Naive B cell (primary cell): ENCODE data around the gene ITGB7. TPM values are rescaled to one million over a fixed set of nuclear protein-coding genes. Genes with fewer than 3 reads are reported as not detected.

Experiments used
- ATAC-seq, 2 donors: fragments of 150-1000 bp; cut with Tn5 transposase; 2 replicates each; pipeline ENCODE4 v1.10.0; 2021; ENCODE audit warnings: low read depth in 2 of 2, mild to moderate bottlenecking in 2 of 2, moderate library complexity in 2 of 2
- DNase-seq: peaks from one replicate; pipeline ENCODE4 v3.0.0; 2022
- H3K27ac Mint-ChIP-seq, 6 donors: one replicate each; pipeline ENCODE4 v1.8.0; 2020 to 2022; ENCODE audit warnings: mild to moderate bottlenecking in 6 of 6, mixed read lengths in 6 of 6, moderate library complexity in 5 of 6, inconsistent platforms in 2 of 6
- H3K27me3 Mint-ChIP-seq, 3 donors: one replicate each; pipeline ENCODE4 v1.8.0; 2021 to 2022; ENCODE audit warnings: mixed read lengths in 3 of 3, mild to moderate bottlenecking in 1 of 3
- H3K36me3 Mint-ChIP-seq, 2 donors: one replicate each; pipeline ENCODE4 v1.8.0; 2020 to 2022; ENCODE audit warnings: mixed read lengths in 2 of 2, inconsistent platforms in 1 of 2, mild to moderate bottlenecking in 1 of 2
- H3K4me1 Mint-ChIP-seq, 3 donors: one replicate each; pipeline ENCODE4 v1.8.0; 2020 to 2022; ENCODE audit warnings: mixed read lengths in 3 of 3, inconsistent platforms in 1 of 3, mild to moderate bottlenecking in 1 of 3, moderate library complexity in 1 of 3
- H3K4me3 Mint-ChIP-seq, 8 donors: one replicate each; pipeline ENCODE4 v1.8.0; 2020 to 2022; ENCODE audit warnings: mild to moderate bottlenecking in 8 of 8, mixed read lengths in 8 of 8, moderate library complexity in 8 of 8, inconsistent platforms in 2 of 8
- H3K9me3 Mint-ChIP-seq, 7 donors: one replicate each; pipeline ENCODE4 v1.8.0; 2020 to 2022; ENCODE audit warnings: mixed read lengths in 7 of 7, mild to moderate bottlenecking in 5 of 7, inconsistent platforms in 2 of 7, moderate library complexity in 1 of 7
- polyA plus RNA-seq, 6 donors: library from polyadenylated mRNA; unstranded; fragments of 300-500 nt; fragmentation: Illumina TruSeq; gene quantifications; one replicate each; pipeline ENCODE4 v1.2.3, GENCODE V29; 2021; ENCODE audit warnings: low read depth in 6 of 6

ITGB7 gene
- polyA plus RNA-seq, 6 donors from 2014 or later, result 63.2 to 174 (median 96.4) TPM

DNA sequence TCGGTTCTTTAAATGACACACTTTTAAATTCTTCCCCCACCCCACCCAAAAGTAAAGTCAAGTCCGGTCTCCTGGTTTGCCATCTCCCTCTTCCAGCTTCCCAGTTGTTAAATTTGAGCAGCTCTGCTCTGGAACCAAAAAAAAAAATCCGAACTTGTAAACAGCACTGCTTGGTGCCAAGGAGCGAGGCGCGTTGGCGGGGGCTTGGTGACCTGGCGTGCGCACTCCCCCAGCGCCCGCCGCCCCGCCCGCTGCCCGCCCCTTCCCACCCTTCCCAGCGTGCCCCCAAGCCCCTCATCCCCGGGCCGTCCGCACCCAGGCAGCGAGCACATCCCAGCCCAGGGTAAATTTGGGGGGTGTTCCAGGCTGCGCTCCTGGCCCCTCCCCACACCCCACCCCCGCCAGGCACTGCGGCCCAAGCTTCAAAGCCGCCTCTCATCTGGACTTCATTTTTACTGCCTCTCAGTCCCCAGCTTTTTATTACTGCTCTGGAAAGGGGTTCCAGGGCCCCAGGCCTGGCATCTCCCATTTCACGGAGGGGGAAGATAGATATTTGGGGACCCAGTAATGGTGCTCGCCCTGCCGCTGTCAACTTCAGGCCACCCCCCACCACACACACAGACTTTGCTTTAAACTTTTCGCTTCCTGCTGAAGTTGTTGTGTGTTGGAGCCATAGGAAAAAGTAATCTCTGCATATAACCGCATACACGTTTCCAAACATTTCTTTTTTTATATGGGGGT, 11.7 kb upstream of the ITGB7 start:
- Mint-ChIP-seq H3K4me1 (peaks cover 66 to 75% (median 72%) of the 10 kb centered on the region in 3 donors), H3K9me3 (no peaks in the 10 kb centered on the region), H3K27ac (peak overlapping the region in 4 of 6 donors; percentile 22 to 92 (median 80)), H3K36me3 (no peaks in the 10 kb centered on the region), H3K4me3 (peak overlapping the region; percentile 86 to 98 (median 94)), H3K27me3 (no peaks in the 10 kb centered on the region)
- ATAC-seq (no peak), DNase-seq (no peak)

DNA sequence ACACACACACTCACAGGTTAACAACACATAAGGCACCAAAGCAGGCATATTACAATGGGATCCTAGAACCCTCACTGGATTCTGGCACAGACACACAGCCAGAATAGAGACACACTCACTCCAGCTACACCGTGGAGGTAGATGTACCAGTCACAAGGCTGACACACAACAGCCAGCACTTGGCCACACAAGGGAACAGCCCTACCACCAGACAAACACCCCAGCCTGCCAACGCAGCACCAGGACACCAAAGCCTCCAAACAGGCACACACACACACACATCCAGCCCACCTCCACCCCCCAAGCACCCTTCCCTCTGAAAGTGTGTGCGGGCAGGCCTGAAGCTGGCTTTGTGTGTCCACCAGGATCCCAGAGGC, 10.9 kb upstream of the ITGB7 start:
- Mint-ChIP-seq H3K27ac (peak overlapping the region in 5 of 6 donors; percentile 36 to 70 (median 45)), H3K9me3 (no peaks in the 10 kb centered on the region), H3K27me3 (no peaks in the 10 kb centered on the region), H3K4me3 (peak overlapping the region in 5 of 8 donors; percentile 2 to 71 (median 61)), H3K36me3 (no peaks in the 10 kb centered on the region), H3K4me1 (peaks cover 72 to 77% (median 77%) of the 10 kb centered on the region in 3 donors)
- DNase-seq (no peak), ATAC-seq (no peak)

DNA sequence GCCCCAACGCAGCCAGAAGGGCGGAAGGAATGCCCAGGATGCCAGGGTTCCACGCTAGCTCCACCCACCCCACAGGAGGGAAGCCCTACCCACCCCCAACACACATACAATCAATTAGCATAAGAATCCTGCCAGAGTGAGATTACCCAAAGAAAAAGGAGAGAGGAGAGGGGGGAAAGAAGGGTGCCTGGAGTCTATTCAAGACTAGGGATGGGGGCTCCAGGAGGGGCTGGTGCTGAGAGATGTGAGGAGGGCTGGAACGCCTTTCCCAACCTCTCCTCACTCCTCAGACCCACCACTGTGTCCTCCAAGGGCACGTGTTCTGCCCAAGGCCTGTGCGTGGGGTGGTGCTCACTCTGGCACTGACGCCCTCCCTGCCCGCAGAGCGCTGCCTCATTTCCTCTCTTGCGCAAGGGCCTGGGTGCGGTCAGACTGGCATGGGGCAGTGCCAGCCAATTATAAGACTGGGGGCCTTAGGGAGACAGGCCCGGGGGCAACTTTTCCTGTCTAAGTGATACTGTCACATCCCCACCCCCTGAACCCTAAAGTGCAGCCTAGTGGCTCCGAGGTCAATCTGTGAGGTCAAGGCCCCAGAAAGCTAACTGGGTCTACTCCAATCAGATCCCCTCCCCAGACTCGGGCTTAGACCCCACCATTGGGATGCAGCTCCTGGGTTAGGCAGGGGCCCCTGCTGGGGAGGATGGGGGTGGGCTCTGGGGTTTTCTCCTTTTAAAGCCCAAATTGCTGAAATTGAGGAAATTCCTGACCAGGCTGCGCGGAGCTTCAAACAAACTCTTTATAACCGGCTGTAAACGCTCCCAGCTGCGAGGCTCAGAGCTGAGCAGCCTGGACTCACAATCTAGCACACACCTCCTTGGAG, 10.2 kb upstream of the ITGB7 start:
- H3K9me3 Mint-ChIP-seq, result no peaks in the 10 kb centered on the region
- no peak for DNase-seq
- H3K27ac Mint-ChIP-seq, result peak overlapping the region; percentile 52 to 86 (median 77)
- H3K27me3 Mint-ChIP-seq, result no peaks in the 10 kb centered on the region
- ATAC-seq, result no peak
- peak overlapping the region in 5 of 8 donors; percentile 11 to 71 (median 43) for H3K4me3 Mint-ChIP-seq
- H3K36me3 Mint-ChIP-seq, result no peaks in the 10 kb centered on the region
- H3K4me1 Mint-ChIP-seq, result peaks cover 71 to 72% (median 71%) of the 10 kb centered on the region in 3 donors

DNA sequence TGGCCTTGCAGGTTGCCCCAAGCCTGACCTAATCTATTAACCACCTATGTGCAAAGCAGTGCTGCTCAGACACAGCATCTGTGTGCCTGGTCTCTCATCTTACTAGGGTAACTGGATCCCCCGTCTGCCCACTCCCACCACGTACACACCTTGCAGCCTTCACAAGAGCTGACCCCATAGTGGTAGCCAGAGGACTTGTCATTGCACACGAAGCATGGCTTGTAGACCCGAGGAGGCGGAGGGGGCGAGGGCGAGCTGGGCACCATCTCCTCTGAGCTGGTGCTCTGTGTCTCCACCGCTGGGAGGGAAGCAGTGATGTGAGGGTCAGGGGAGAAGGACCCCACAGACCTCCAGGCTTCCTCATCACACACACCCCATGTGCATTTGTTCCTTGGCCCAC, 8.4 kb upstream of the ITGB7 start:
- Mint-ChIP-seq H3K27me3 (no peaks in the 10 kb centered on the region), H3K4me1 (peaks cover 63 to 82% (median 72%) of the 10 kb centered on the region in 3 donors), H3K36me3 (no peaks in the 10 kb centered on the region), H3K4me3 (peak overlapping the region in 1 of 8 donors; percentile 47), H3K9me3 (no peaks in the 10 kb centered on the region), H3K27ac (peak overlapping the region in 4 of 6 donors; percentile 69 to 91 (median 84))
- ATAC-seq (no peak), DNase-seq (no peak)

DNA sequence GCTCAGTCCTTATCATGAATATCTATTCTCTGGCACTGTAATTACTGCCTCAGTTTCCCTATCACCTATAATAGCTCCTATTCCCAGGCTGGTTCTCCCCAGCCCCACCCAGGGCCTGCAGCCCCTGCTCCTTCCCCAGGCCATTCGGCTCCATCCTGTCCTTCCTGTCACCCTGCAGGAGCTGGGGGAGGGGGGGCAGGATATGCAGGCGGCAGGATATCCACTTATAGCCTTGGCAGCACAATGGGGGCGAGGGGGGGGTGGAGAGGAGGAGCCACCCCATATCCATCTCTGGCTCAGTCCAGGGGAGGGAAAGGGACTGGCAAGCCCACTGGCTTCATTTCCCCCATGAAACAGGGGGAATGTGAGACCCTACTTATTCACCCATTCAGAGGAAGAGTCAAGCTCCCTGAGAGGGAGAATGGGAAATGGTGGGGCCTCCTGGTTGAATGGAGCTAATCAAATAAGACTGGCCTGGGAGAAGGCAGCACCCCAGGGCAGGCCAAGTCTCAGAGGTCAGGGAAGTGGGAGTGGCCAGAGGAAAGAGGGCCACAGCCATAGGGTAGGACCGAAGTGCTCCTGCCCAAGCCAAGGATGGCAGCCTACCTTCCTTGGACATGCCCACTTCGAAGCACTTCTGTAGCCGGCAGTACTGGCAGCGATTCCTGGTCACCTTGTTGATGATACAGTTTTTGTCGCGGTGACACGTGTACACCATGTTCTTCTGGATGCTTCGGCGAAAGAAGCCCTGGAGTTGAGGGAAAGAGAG, 7.8 kb upstream of the ITGB7 start:
- DNase-seq (no peak), ATAC-seq (no peak)
- peaks cover 63 to 85% (median 72%) of the 10 kb centered on the region in 3 donors for H3K4me1 Mint-ChIP-seq
- H3K4me3 Mint-ChIP-seq, result peak overlapping the region in 1 of 8 donors; percentile 47
- H3K36me3 Mint-ChIP-seq, result no peaks in the 10 kb centered on the region
- no peaks in the 10 kb centered on the region for H3K27me3 Mint-ChIP-seq
- H3K9me3 Mint-ChIP-seq, result no peaks in the 10 kb centered on the region
- peak overlapping the region in 3 of 6 donors; percentile 69 to 84 (median 78) for H3K27ac Mint-ChIP-seq

DNA sequence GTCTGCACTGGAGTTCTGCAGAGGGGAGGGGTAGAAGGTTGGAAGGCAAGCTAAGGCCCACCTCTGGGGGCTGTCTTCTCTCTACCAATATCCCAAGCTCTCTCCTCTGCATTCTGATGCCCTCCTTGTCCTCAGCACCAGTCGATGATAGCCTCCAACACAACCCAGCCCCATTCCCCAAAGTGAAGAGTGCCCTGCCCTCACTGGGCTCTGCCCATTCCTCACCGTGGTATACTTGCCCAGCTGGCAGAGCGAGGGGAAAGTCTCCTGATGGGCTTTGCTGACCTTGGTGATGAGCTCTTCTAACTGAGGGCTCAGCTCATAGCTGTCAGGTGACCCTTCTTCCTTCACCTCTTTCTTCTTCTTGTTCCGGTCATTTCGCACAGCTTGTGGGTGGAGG, 7.2 kb upstream of the ITGB7 start:
- H3K36me3 Mint-ChIP-seq, result peaks cover 0 to 1% of the 10 kb centered on the region in 2 donors
- H3K4me1 Mint-ChIP-seq, result peaks cover 60 to 86% (median 69%) of the 10 kb centered on the region in 3 donors
- peak overlapping the region in 1 of 8 donors; percentile 35 for H3K4me3 Mint-ChIP-seq
- ATAC-seq, result no peak
- H3K27me3 Mint-ChIP-seq, result no peaks in the 10 kb centered on the region
- DNase-seq, result no peak
- peak overlapping the region in 2 of 6 donors; percentile 16 to 84 for H3K27ac Mint-ChIP-seq
- H3K9me3 Mint-ChIP-seq, result no peaks in the 10 kb centered on the region

DNA sequence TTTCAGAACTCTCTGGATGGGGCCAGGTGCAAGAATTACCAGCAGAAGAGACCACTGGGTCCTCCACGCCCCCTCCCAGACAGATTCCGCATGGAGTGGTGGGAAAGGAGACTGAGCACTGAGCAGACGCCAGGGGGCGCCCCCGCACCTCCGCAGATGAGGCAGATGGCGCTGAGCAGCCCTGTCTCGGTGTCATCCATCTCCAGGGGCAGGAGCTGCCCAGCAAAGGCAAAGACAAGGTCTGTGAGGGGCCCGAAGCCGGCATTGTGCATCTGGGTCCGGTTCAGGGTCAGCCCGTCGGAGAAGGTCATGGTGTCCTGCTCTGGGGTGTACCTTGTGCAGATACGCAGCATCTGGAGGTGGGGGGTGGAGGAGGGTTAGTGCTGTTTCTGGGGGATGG, 6.3 kb upstream of the ITGB7 start:
- ATAC-seq (peak; percentile 74 to 82), DNase-seq (peak; percentile 78)
- no peaks in the 10 kb centered on the region for H3K27me3 Mint-ChIP-seq
- H3K4me1 Mint-ChIP-seq, result peaks cover 62 to 89% (median 73%) of the 10 kb centered on the region in 3 donors
- H3K27ac Mint-ChIP-seq, result peak overlapping the region in 3 of 6 donors; percentile 65 to 84 (median 76)
- H3K4me3 Mint-ChIP-seq, result peak overlapping the region in 3 of 8 donors; percentile 8 to 65 (median 31)
- H3K36me3 Mint-ChIP-seq, result peaks cover 0 to 6% of the 10 kb centered on the region in 2 donors
- no peaks in the 10 kb centered on the region for H3K9me3 Mint-ChIP-seq

DNA sequence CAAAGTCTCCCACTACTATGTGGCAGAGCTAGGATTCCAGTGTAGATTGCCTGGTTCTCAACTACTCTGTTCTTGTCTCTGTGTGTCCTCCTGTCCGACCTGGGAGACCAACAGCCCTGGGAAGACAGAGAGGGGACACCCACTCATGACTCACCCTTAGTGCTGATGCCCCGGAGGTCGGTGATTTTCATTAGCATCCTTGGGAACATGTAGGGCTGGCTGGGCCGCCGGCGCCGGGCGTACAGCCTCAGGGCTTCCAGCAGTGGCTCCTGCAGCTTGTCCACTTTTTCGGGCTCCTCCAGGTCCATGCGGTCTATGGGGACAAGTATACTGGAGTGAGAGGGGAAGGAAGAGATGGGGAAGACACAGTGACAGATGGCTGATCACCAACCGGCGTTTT, 5.9 kb upstream of the ITGB7 start:
- H3K4me3 Mint-ChIP-seq, result peak overlapping the region in 1 of 8 donors; percentile 16
- no peak for ATAC-seq
- peaks cover 0 to 6% of the 10 kb centered on the region in 2 donors for H3K36me3 Mint-ChIP-seq
- H3K9me3 Mint-ChIP-seq, result no peaks in the 10 kb centered on the region
- H3K27me3 Mint-ChIP-seq, result no peaks in the 10 kb centered on the region
- DNase-seq, result no peak
- H3K4me1 Mint-ChIP-seq, result peaks cover 62 to 89% (median 73%) of the 10 kb centered on the region in 3 donors
- H3K27ac Mint-ChIP-seq, result peak overlapping the region in 2 of 6 donors; percentile 76 to 84

DNA sequence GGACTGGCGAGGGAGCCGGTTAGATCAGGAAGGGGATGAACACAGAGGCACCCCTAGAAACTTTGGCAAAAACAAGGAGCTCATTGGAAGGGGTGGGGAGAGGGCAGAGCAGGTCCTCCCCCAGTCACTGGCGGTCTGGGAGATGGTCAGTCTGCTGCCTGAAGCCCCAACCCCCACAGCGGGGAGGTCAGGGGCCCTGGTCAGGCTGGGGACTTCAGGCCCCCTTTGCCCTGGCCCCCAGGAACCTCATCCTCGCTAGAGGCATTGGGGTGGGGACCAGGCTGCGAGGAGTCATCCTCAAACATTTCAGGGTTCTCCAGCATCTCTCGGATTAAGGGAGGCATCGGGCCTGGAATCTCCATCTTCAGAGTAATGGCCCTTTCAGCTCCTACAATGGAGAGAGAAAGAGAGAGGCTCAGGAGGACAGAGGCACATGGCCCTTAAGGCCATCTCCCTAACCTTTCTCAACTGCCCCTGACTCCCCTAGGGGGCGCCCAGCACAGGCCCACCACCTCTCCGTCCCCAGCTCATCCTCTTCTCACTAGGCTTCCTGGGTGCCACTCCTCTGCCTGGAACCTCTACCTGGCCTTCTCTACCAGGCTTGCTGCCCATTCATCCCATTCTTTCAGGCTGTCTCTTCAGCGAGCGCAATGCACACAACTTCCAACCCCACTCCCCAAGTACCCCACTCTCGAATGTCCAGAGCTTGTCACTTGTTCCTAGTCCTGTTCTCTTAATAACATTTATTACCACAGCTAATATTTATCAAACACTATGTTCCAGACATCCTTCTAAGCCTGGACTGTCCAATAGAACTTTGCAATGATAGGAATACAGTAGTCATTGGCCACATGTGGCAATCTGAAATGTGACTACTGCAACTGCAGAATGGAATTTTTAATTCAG, 4.7 kb upstream of the ITGB7 start:
- ATAC-seq, result no peak
- Mint-ChIP-seq H3K4me3 (peak overlapping the region in 3 of 8 donors; percentile 16 to 69 (median 45)), H3K4me1 (peaks cover 62 to 87% (median 72%) of the 10 kb centered on the region in 3 donors), H3K27ac (peak overlapping the region in 2 of 6 donors; percentile 16 to 47), H3K36me3 (peaks cover 0 to 6% of the 10 kb centered on the region in 2 donors), H3K9me3 (no peaks in the 10 kb centered on the region), H3K27me3 (no peaks in the 10 kb centered on the region)
- no peak for DNase-seq

DNA sequence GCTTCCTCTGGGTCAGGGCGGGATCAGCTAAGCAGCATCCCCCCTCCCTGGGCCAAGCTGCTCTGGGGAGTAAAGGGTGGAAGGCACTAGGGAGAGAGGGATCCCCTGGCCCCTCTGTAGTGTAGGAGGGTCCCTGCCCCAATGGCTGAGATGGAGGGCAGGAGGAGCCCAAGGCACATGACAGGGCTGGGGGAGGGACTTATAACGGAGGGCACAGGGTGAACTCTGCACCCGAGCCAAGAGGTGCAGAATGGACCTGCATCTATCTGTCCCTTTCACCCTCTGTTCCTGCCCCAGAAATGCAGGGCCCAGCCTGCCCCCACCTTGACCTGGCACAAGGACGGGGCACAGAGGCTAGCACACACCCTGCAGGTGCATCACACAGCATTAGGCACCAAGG, 3.8 kb upstream of the ITGB7 start:
- H3K27me3 Mint-ChIP-seq, result no peaks in the 10 kb centered on the region
- peaks cover 0 to 6% of the 10 kb centered on the region in 2 donors for H3K36me3 Mint-ChIP-seq
- peak overlapping the region in 1 of 6 donors; percentile 65 for H3K27ac Mint-ChIP-seq
- ATAC-seq (no peak), DNase-seq (no peak)
- no peaks in the 10 kb centered on the region for H3K9me3 Mint-ChIP-seq
- H3K4me1 Mint-ChIP-seq, result peaks cover 62 to 87% (median 72%) of the 10 kb centered on the region in 3 donors
- peak overlapping the region in 2 of 8 donors; percentile 24 to 51 for H3K4me3 Mint-ChIP-seq

DNA sequence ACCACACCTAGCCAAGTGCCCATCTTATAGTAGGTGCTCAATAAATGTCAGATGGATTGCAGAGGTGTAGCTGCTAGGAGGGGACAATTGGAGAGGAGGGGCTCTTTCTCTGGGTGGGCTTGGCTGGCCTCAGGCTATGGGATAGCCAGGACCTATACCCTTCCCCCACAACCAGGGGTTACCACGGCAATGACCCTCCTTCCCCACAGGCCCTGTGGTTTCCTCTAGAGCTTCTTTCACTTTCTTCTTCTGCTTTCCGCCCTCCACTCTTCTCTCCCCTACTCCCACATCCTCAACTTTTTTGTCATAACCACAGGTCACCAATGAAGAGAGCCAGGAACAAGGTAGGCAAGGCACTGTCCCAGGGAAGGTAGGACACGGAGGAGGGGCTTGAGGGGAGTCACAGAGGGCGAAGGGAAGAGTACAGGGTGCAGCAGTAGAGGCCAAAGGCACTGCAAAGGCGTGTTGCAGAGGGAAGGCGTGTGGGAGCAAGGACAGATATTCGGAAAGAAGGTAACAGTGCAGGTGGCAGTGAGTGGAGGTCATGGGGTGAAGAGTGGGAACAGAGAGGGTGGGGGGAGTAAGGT, 1.9 kb upstream of the ITGB7 start:
- no peaks in the 10 kb centered on the region for H3K9me3 Mint-ChIP-seq
- peaks cover 0 to 6% of the 10 kb centered on the region in 2 donors for H3K36me3 Mint-ChIP-seq
- DNase-seq, result peak; percentile 62
- peak; percentile 57 to 64 for ATAC-seq
- peak overlapping the region; percentile 85 to 99 (median 97) for H3K4me3 Mint-ChIP-seq
- H3K4me1 Mint-ChIP-seq, result peaks cover 55 to 85% (median 63%) of the 10 kb centered on the region in 3 donors
- H3K27me3 Mint-ChIP-seq, result no peaks in the 10 kb centered on the region
- H3K27ac Mint-ChIP-seq, result peak overlapping the region; percentile 52 to 98 (median 94)

DNA sequence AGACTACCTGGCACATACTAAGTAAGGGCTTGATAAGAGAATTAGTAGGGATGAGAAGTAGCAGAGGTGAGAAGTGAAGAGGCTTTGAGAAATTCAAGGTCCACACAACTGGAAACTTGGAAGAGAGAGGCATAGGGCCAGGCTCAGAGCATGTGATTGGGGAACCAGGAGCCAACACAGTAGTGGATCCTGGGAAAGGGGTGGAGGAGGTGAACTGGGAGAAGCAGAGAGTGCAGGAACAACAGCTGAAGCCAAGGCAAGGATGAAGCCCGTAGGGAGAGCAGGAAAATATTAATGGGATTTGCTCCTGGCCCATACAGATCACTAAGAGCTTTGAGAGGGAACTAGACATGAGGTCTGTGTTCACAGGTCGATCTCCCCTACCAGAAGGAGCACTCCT, 1.4 kb upstream of the ITGB7 start:
- Mint-ChIP-seq H3K27me3 (no peaks in the 10 kb centered on the region), H3K4me1 (peaks cover 52 to 83% (median 58%) of the 10 kb centered on the region in 3 donors), H3K9me3 (no peaks in the 10 kb centered on the region), H3K36me3 (peaks cover 0 to 6% of the 10 kb centered on the region in 2 donors), H3K4me3 (peak overlapping the region; percentile 85 to 99 (median 97)), H3K27ac (peak overlapping the region; percentile 52 to 98 (median 94))
- ATAC-seq, result no peak
- no peak for DNase-seq
